Heart left ventricle (tissue), 13 donors: Measurements from ENCODE around the gene ZCCHC9.

Source experiments
- CTCF ChIP-seq, 12 donors: fragments of 200-600 bp; sonication (generic) in 4 of 12; IDR thresholded peaks; one replicate each; pipeline versions ENCODE4 v1.5.0 to v1.8.0; 2018 to 2022; ENCODE audit warnings: antibody characterized with exemption in 12 of 12, mild to moderate bottlenecking in 5 of 12
- POLR2A ChIP-seq, 2 donors: fragments of 450-650 bp; IDR thresholded peaks; one replicate each; pipeline ENCODE4 v1.6.1; 2017; ENCODE audit warnings: antibody characterized with exemption in 2 of 2, mild to moderate bottlenecking in 2 of 2, moderate library complexity in 2 of 2
- donor health status: ischemic (EF 13 %, LVEDD 7.1; RV severe dilation, severe dysfunction).
- donor health status: DM: no; HTN: yes; CAD: no.
- donor health status: DM: no; HTN: no; CAD: no.
- donor health status: ischemic (EF 25% LVEDD 6.9; RV normal size, moderate dysfunction).
- donor health status: ischemic (EF 25% LVEDD 5.7; RV mildly dilated, moderate dysfunction).
- donor health status: ischemic (EF 35%, LVEDD 5.7; RV mildly dilated, moderate dysfunction).
- donor health status: nonischemic (EF 11% LVEDD 7.7; RV severe dilation, severe dysfunction).
- donor health status: DM: yes; HTN: yes; CAD: no.
- donor health status: PGD.
- donor health status: ischemic (EF 29% LVEDD 5.4; RV normal size, mild dysfunction).
- donor health status: nonischemic (EF 23%, LVEDD 6.1; RV moderate dilation, normal function).

GRCh38 chr5:81290146-81290545 is 11.2 kb upstream of the ZCCHC9 start:
- TF ChIP-seq POLR2A (IDR thresholded peaks at IDR 0.05) (no peak), CTCF (IDR thresholded peaks at IDR 0.05) (no peak)
